Keratinocyte (primary cell): ENCODE data around the gene PRKAG2. TPM values are rescaled to one million over a fixed set of nuclear protein-coding genes. Genes with fewer than 3 reads are reported as not detected.

Experiments
- DNase-seq: peaks from one replicate; pipeline ENCODE4 v3.0.0-alpha.2; 2011; ENCODE audit warnings: low read depth, missing footprints, low spot score
- FAIRE-seq: peaks from 2 replicates; lab custom pipeline; 2011; peaks lifted over from hg19 to GRCh38; lab: Jason Lieb, UNC
- H2AFZ ChIP-seq: 2 replicates; pipeline ENCODE4 v1.6.0; 2012; ENCODE audit warnings: low read length, control low read depth, inconsistent platforms; ENCODE audit not compliant: control insufficient read depth
- H3K27ac ChIP-seq: 2 replicates; pipeline ENCODE4 v1.5.1; 2011; ENCODE audit warnings: low read length; ENCODE audit not compliant: control insufficient read depth, insufficient read depth
- H3K27me3 ChIP-seq: 3 replicates; pipeline ENCODE4 v1.6.0; 2011; ENCODE audit warnings: low read length; ENCODE audit not compliant: control insufficient read depth, insufficient read depth; ENCODE audit errors: extremely low read depth
- H3K36me3 ChIP-seq, 2 experiments: 2 replicates in 1 of 2; 3 replicates in 1 of 2; pipeline ENCODE4 v1.5.1; 2011; ENCODE audit warnings: low read length in 2 of 2, mild to moderate bottlenecking in 1 of 2; ENCODE audit not compliant: control insufficient read depth in 2 of 2, insufficient read depth in 2 of 2; ENCODE audit errors: extremely low read depth in 1 of 2
- H3K4me1 ChIP-seq: 3 replicates; pipeline ENCODE4 v1.5.1; 2011; ENCODE audit warnings: low read length; ENCODE audit not compliant: control insufficient read depth, insufficient read depth; ENCODE audit errors: extremely low read depth
- H3K4me2 ChIP-seq: 3 replicates; pipeline ENCODE4 v1.6.0; 2011; ENCODE audit warnings: low read depth, low read length; ENCODE audit not compliant: control insufficient read depth, insufficient read depth; ENCODE audit errors: extremely low read depth
- H3K4me3 ChIP-seq, 3 experiments: fragments of 200-600 bp in 1 of 3; sonication (generic) in 1 of 3; 2 replicates in 2 of 3; 3 replicates in 1 of 3; pipeline ENCODE4 v1.5.1; 2011 to 2016; ENCODE audit warnings: low read length in 3 of 3, mild to moderate bottlenecking in 3 of 3, control low read depth in 2 of 3, inconsistent platforms in 1 of 3, low read depth in 1 of 3, mixed read lengths in 1 of 3, mixed run types in 1 of 3, moderate library complexity in 1 of 3; ENCODE audit not compliant: control insufficient read depth in 2 of 3, insufficient read depth in 2 of 3; ENCODE audit errors: extremely low read depth in 1 of 3
- H3K79me2 ChIP-seq: 2 replicates; pipeline ENCODE4 v1.6.0; 2012; ENCODE audit warnings: low read length; ENCODE audit not compliant: control insufficient read depth, insufficient read depth
- H3K9ac ChIP-seq: 3 replicates; pipeline ENCODE4 v1.6.0; 2011; ENCODE audit warnings: low read length; ENCODE audit not compliant: control insufficient read depth, insufficient read depth; ENCODE audit errors: extremely low read depth
- H3K9me1 ChIP-seq: 3 replicates; pipeline ENCODE4 v1.6.0; 2011; ENCODE audit warnings: low read length; ENCODE audit not compliant: control insufficient read depth, insufficient read depth; ENCODE audit errors: extremely low read depth
- H3K9me3 ChIP-seq: 2 replicates; pipeline ENCODE4 v1.5.1; 2012; ENCODE audit warnings: low read depth, low read length; ENCODE audit not compliant: control insufficient read depth
- H4K20me1 ChIP-seq: 3 replicates; pipeline ENCODE4 v1.6.0; 2011; ENCODE audit warnings: low read length; ENCODE audit not compliant: control insufficient read depth, insufficient read depth; ENCODE audit errors: extremely low read depth
- EZH2 ChIP-seq: IDR thresholded peaks from one replicate; pipeline ENCODE4 v1.6.1; 2012; ENCODE audit warnings: inconsistent platforms, mild to moderate bottlenecking, low read length, moderate library complexity
- dilution Hi-C: fragments of 300-500 bp; cut with MboI; formaldehyde crosslinking; loops from one replicate; pipeline ENCODE4 v1.7.0; 2020; ENCODE audit warnings: low sequenced_read_pairs; ENCODE audit not compliant: extremely low pct_ligation_motif_present
- polyA plus RNA-seq, 5 experiments: library from polyadenylated mRNA; depleted of rRNA in 3 of 5; stranded (reverse) in 3 of 5; stranded (forward) in 1 of 5; unstranded in 1 of 5; fragments of >200 nt; gene quantifications; 1 replicate in 1 of 5; 2 replicates in 3 of 5; 3 replicates in 1 of 5; pipeline versions ENCODE4 v1.2.1 to v1.2.3, GENCODE V29; 2011 to 2012; ENCODE audit warnings: missing spikeins in 2 of 5, low read depth in 1 of 5, low replicate concordance in 1 of 5
- TF ChIP-seq, protein P1 (sequence below), 3 experiments: IDR thresholded peaks in 1 of 3; conservative IDR thresholded peaks in 1 of 3; optimal IDR thresholded peaks in 1 of 3; 2 replicates in 2 of 3; 3 replicates in 1 of 3; pipeline versions ENCODE3 to v1.5.1; 2011; ENCODE audit warnings: low read length in 3 of 3, mild to moderate bottlenecking in 3 of 3, moderate library complexity in 2 of 3, control low read depth in 1 of 3, inconsistent platforms in 1 of 3; ENCODE audit not compliant: insufficient read depth in 2 of 3; ENCODE audit errors: extremely low read depth in 1 of 3

PRKAG2 gene
- polyA plus RNA-seq, 1 donor (not counting 4 experiments of a cell fraction or from before 2014, with no cell fraction given): 39.5 TPM

DNA sequence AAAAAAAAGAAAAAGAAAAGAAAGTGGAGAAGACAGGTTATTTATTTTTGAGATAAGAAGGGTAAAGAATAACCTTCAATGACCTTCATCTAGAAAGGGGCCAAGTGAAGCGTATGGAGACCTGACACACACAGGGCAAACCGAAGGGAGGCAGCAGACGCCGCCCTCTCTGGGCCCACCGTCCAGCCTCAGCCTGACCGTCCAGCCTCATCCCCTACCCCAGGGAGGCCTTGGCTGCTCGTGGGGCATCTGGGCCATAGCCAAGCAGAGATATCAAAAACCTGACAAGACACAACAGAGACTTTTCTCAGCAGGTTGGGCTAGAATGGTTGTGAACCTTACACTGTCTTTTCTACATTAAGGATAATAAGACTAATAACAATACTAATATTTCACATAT is 10.9 kb downstream of the PRKAG2 start:
- Histone ChIP-seq H3K9me1 (no peaks in the 10 kb centered on the region), H3K27me3 (no peaks in the 10 kb centered on the region), H3K36me3 (no peaks in the 10 kb centered on the region), H3K9ac (no peak overlapping the region), H3K4me3 (no peak overlapping the region), H3K9me3 (no peaks in the 10 kb centered on the region), H3K79me2 (no peaks in the 10 kb centered on the region), H2AFZ (no peak overlapping the region), H4K20me1 (no peaks in the 10 kb centered on the region), H3K4me1 (no peaks in the 10 kb centered on the region), H3K27ac (no peak overlapping the region), H3K4me2 (no peak overlapping the region)
- TF ChIP-seq EZH2: no peak
- TF ChIP-seq, protein P1, sequence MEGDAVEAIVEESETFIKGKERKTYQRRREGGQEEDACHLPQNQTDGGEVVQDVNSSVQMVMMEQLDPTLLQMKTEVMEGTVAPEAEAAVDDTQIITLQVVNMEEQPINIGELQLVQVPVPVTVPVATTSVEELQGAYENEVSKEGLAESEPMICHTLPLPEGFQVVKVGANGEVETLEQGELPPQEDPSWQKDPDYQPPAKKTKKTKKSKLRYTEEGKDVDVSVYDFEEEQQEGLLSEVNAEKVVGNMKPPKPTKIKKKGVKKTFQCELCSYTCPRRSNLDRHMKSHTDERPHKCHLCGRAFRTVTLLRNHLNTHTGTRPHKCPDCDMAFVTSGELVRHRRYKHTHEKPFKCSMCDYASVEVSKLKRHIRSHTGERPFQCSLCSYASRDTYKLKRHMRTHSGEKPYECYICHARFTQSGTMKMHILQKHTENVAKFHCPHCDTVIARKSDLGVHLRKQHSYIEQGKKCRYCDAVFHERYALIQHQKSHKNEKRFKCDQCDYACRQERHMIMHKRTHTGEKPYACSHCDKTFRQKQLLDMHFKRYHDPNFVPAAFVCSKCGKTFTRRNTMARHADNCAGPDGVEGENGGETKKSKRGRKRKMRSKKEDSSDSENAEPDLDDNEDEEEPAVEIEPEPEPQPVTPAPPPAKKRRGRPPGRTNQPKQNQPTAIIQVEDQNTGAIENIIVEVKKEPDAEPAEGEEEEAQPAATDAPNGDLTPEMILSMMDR (optimal IDR thresholded peaks at IDR 0.05 in 1 of 3, IDR thresholded peaks at IDR 0.05 in 1 of 3, conservative IDR thresholded peaks at IDR 0.05 in 1 of 3; ENCODE audit: extremely low read depth in 1 of 3, insufficient read depth in 2 of 3, low read length in 3 of 3): no peak
- DNase-seq: no peak
- no peak for FAIRE-seq
- dilution Hi-C loops: no loop called here

DNA sequence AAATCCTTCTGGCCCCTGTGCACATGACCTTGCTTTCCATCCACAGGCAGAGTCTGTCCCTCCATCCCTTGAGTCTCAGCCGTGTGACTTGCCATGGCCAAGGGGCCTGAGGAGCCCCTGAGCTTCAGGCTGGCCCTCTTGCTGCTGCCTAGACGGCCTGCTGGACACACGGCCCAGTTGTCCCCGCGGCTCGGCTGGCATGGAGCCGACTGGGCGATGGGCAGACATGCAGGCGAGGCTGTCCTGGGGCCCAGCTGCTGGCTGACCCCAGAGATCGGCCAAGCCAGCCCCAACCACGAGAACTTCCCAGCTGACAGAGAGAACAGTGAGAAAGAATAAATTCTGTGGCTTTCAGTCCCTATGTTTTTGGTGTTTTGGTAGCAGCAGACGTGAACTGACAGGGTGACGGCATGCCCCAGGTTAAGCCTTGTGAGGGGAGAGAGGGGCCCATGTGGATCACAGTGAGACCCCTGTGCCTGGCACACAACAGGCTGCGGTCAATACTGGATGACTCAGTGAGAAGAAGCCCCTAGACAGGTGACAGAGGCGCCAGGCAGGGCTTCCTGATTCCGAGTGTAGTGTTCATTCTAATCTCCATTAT is 11.7 kb downstream of the PRKAG2 start:
- H3K79me2 ChIP-seq: no peaks in the 10 kb centered on the region
- H3K27me3 ChIP-seq: no peaks in the 10 kb centered on the region
- no peak for DNase-seq
- H3K36me3 ChIP-seq: no peaks in the 10 kb centered on the region
- H3K9me1 ChIP-seq: no peaks in the 10 kb centered on the region
- H3K4me3 ChIP-seq: no peak overlapping the region
- no peak overlapping the region for H2AFZ ChIP-seq
- no peaks in the 10 kb centered on the region for H3K4me1 ChIP-seq
- H3K27ac ChIP-seq: no peak overlapping the region
- no peak for FAIRE-seq
- H3K9me3 ChIP-seq: no peaks in the 10 kb centered on the region
- dilution Hi-C loops: no loop called here
- H3K4me2 ChIP-seq: no peak overlapping the region
- no peak overlapping the region for H3K9ac ChIP-seq
- H4K20me1 ChIP-seq: no peaks in the 10 kb centered on the region
- TF ChIP-seq EZH2: no peak
- TF ChIP-seq, protein P1 (optimal IDR thresholded peaks at IDR 0.05 in 1 of 3, IDR thresholded peaks at IDR 0.05 in 1 of 3, conservative IDR thresholded peaks at IDR 0.05 in 1 of 3; ENCODE audit: extremely low read depth in 1 of 3, insufficient read depth in 2 of 3, low read length in 3 of 3): no peak
